H1 (cell line): Measurements from ENCODE around the gene CENPP. TPM values are rescaled to one million over a fixed set of nuclear protein-coding genes. Genes with fewer than 3 reads are reported as not detected.

Experiments used
- CTCF ChIA-PET: fragments of 300-600 bp; sonication (Branson Sonifier 250); formaldehyde crosslinking; loops from one replicate; lab custom pipeline; 2021; ENCODE audit not compliant: partially characterized antibody; lab: Charles Lee
- POLR2A ChIA-PET: fragments of 300-600 bp; sonication (Branson Sonifier 250); formaldehyde crosslinking; loops from one replicate; lab custom pipeline; 2021; ENCODE audit warnings: inconsistent platforms; ENCODE audit not compliant: partially characterized antibody; lab: Charles Lee
- DNase-seq, 2 experiments: peaks; one replicate each; pipeline versions ENCODE4 v3.0.0 to v3.0.0-alpha.2; 2010 to 2022; ENCODE audit warnings: low spot score in 2 of 2, low read depth in 1 of 2, mixed read lengths in 1 of 2
- FAIRE-seq: peaks from 2 replicates; lab custom pipeline; 2011; peaks lifted over from hg19 to GRCh38; lab: Jason Lieb, UNC
- H2AFZ ChIP-seq: 2 replicates; pipeline ENCODE4 v1.8.1; 2012; ENCODE audit warnings: low read length, inconsistent platforms
- H2AK5ac ChIP-seq: 2 replicates; pipeline ENCODE4 v1.6.1; 2013; ENCODE audit warnings: low read depth, low read length
- H2BK120ac ChIP-seq: replicated peaks from 2 replicates; pipeline ENCODE3; 2013; ENCODE audit warnings: low read depth, low read length, inconsistent platforms
- H2BK12ac ChIP-seq: 2 replicates; pipeline ENCODE4 v1.6.1; 2013; ENCODE audit warnings: low read depth, low read length
- H2BK15ac ChIP-seq: 2 replicates; pipeline ENCODE4 v1.6.1; 2013; ENCODE audit warnings: low read length
- H2BK20ac ChIP-seq: 2 replicates; pipeline ENCODE4 v1.6.1; 2013; ENCODE audit warnings: low read length
- H2BK5ac ChIP-seq: 2 replicates; pipeline ENCODE4 v1.6.1; 2013; ENCODE audit warnings: low read depth, low read length
- H3K14ac ChIP-seq: 2 replicates; pipeline ENCODE4 v1.6.1; 2013; ENCODE audit warnings: inconsistent platforms; ENCODE audit not compliant: insufficient read length
- H3K18ac ChIP-seq: 2 replicates; pipeline ENCODE4 v1.6.1; 2013; ENCODE audit warnings: low read length; ENCODE audit errors: extremely low read depth
- H3K23ac ChIP-seq: 2 replicates; pipeline ENCODE4 v1.6.1; 2013; ENCODE audit warnings: inconsistent platforms; ENCODE audit not compliant: insufficient read length
- H3K23me2 ChIP-seq: 2 replicates; pipeline ENCODE4 v1.6.1; 2013; ENCODE audit warnings: low read depth, low read length
- H3K27ac ChIP-seq: 2 replicates; pipeline ENCODE4 v1.6.1; 2011; ENCODE audit warnings: low read depth, low read length, inconsistent platforms
- H3K27me3 ChIP-seq, 4 experiments: replicated peaks in 1 of 4; 1 replicate in 1 of 4; 2 replicates in 3 of 4; pipeline versions ENCODE4 v1.6.1 to v1.8.1; 2011 to 2013; ENCODE audit warnings: low read length in 3 of 4, mild to moderate bottlenecking in 3 of 4, inconsistent platforms in 2 of 4, mixed read lengths in 2 of 4, moderate library complexity in 1 of 4; ENCODE audit not compliant: control insufficient read depth in 3 of 4, insufficient read depth in 3 of 4; ENCODE audit errors: extremely low read depth in 1 of 4
- H3K36me3 ChIP-seq, 4 experiments: 2 replicates each; pipeline versions ENCODE4 v1.6.1 to v1.8.1; 2011 to 2013; ENCODE audit warnings: mild to moderate bottlenecking in 4 of 4, low read length in 3 of 4, moderate library complexity in 2 of 4, control low read depth in 1 of 4, inconsistent platforms in 1 of 4; ENCODE audit not compliant: insufficient read depth in 4 of 4, control insufficient read depth in 2 of 4
- H3K4ac ChIP-seq: replicated peaks from 2 replicates; pipeline ENCODE3; 2013; ENCODE audit warnings: low read length, low read depth, mixed read lengths, inconsistent platforms; ENCODE audit not compliant: insufficient read length
- H3K4me1 ChIP-seq, 4 experiments: replicated peaks in 1 of 4; 1 replicate in 1 of 4; 2 replicates in 3 of 4; pipeline versions ENCODE4 v1.6.1 to v1.8.1; 2011 to 2013; ENCODE audit warnings: low read length in 3 of 4, inconsistent platforms in 2 of 4, mixed read lengths in 1 of 4; ENCODE audit not compliant: insufficient read depth in 4 of 4, control insufficient read depth in 3 of 4
- H3K4me2 ChIP-seq, 2 experiments: 2 replicates each; pipeline versions ENCODE4 v1.6.1 to v1.8.1; 2011 to 2013; ENCODE audit warnings: low read depth in 2 of 2, low read length in 2 of 2, control low read depth in 1 of 2, inconsistent platforms in 1 of 2, mild to moderate bottlenecking in 1 of 2; ENCODE audit not compliant: insufficient read depth in 1 of 2
- H3K4me3 ChIP-seq, 4 experiments: fragments of 200-600, 300-600 bp in 1 of 4; sonication (generic), shearing (Covaris generic), sonication (Bioruptor Twin) in 1 of 4; 2 replicates each; pipeline versions ENCODE4 v1.5.1 to v1.8.1; 2011 to 2016; ENCODE audit warnings: low read length in 4 of 4, low read depth in 3 of 4, control low read depth in 2 of 4, inconsistent platforms in 2 of 4, mild to moderate bottlenecking in 2 of 4, mixed read lengths in 1 of 4, moderate library complexity in 1 of 4; ENCODE audit not compliant: insufficient read depth in 2 of 4; ENCODE audit errors: extremely low read depth in 1 of 4
- H3K56ac ChIP-seq: replicated peaks from 2 replicates; pipeline ENCODE3; 2013; ENCODE audit warnings: low read depth, mild to moderate bottlenecking, mixed read lengths, low read length, inconsistent platforms; ENCODE audit not compliant: insufficient read length
- H3K79me1 ChIP-seq: 2 replicates; pipeline ENCODE4 v1.6.1; 2013; ENCODE audit warnings: low read depth, low read length, control low read depth
- H3K79me2 ChIP-seq, 2 experiments: 2 replicates each; pipeline versions ENCODE4 v1.6.1 to v1.8.1; 2012 to 2013; ENCODE audit warnings: low read length in 2 of 2, mild to moderate bottlenecking in 2 of 2, inconsistent platforms in 1 of 2; ENCODE audit not compliant: insufficient read depth in 2 of 2, control insufficient read depth in 1 of 2
- H3K9ac ChIP-seq, 4 experiments: replicated peaks in 1 of 4; 1 replicate in 1 of 4; 2 replicates in 3 of 4; pipeline versions ENCODE4 v1.6.1 to v1.8.1; 2011 to 2013; ENCODE audit warnings: low read depth in 3 of 4, low read length in 3 of 4, control low read depth in 2 of 4, mild to moderate bottlenecking in 2 of 4, moderate library complexity in 2 of 4, inconsistent platforms in 1 of 4; ENCODE audit errors: extremely low read depth in 1 of 4
- H3K9me3 ChIP-seq, 2 experiments: 2 replicates each; pipeline versions ENCODE4 v1.6.1 to v1.8.1; 2012 to 2013; ENCODE audit warnings: mild to moderate bottlenecking in 2 of 2, moderate library complexity in 2 of 2, control low read depth in 1 of 2, inconsistent platforms in 1 of 2, low read depth in 1 of 2, low read length in 1 of 2, mixed read lengths in 1 of 2; ENCODE audit not compliant: insufficient read depth in 2 of 2
- H4K20me1 ChIP-seq, 2 experiments: replicated peaks in 1 of 2; 2 replicates each; pipeline versions ENCODE3 to v1.8.1; 2011 to 2013; ENCODE audit warnings: inconsistent platforms in 2 of 2, low read length in 2 of 2, mild to moderate bottlenecking in 1 of 2; ENCODE audit not compliant: insufficient read depth in 2 of 2, control insufficient read depth in 1 of 2
- H4K5ac ChIP-seq: 2 replicates; pipeline ENCODE4 v1.6.1; 2013; ENCODE audit warnings: low read length, low read depth, mixed read lengths, inconsistent platforms; ENCODE audit not compliant: insufficient read length
- H4K8ac ChIP-seq: 2 replicates; pipeline ENCODE4 v1.8.0; 2013; ENCODE audit warnings: mild to moderate bottlenecking, moderate library complexity, low read length, inconsistent platforms; ENCODE audit not compliant: insufficient read depth; ENCODE audit errors: extremely low read depth
- H4K91ac ChIP-seq: replicated peaks from 2 replicates; pipeline ENCODE3; 2013; ENCODE audit warnings: low read length, mixed read lengths, inconsistent platforms; ENCODE audit not compliant: insufficient read length
- CHD2 ChIP-seq: IDR thresholded peaks from 2 replicates; pipeline ENCODE4 v1.6.1; 2012; ENCODE audit warnings: low read length, improper control_type of control experiment
- HDAC2 ChIP-seq, 2 experiments: fragments of 300-600 bp in 1 of 2; sonication (generic) in 1 of 2; IDR thresholded peaks; 2 replicates each; pipeline ENCODE4 v1.6.1; 2011 to 2012; ENCODE audit warnings: low read depth in 2 of 2, low read length in 2 of 2, mild to moderate bottlenecking in 2 of 2, moderate library complexity in 2 of 2, borderline replicate concordance in 1 of 2, inconsistent platforms in 1 of 2
- POLR2A ChIP-seq, 2 experiments: IDR thresholded peaks; 1 replicate in 1 of 2; 2 replicates in 1 of 2; pipeline ENCODE4 v1.6.1; 2011; ENCODE audit warnings: low read depth in 2 of 2, low read length in 2 of 2, mild to moderate bottlenecking in 2 of 2; ENCODE audit errors: control extremely low read depth in 1 of 2
- SIX5 ChIP-seq: IDR thresholded peaks from 2 replicates; pipeline ENCODE4 v1.6.1; 2011; ENCODE audit warnings: mild to moderate bottlenecking, low read depth, low read length
- WGBS, 2 experiments: shearing (Covaris generic) in 1 of 2; methylation state at CpG; one replicate each; pipeline versions ENCODE4 v1.1.6 to v1.1.7; 2013 to 2015; ENCODE audit warnings: low lambda C conversion rate in 2 of 2, mixed read lengths in 2 of 2, inconsistent platforms in 1 of 2, low coverage in 1 of 2, missing lambda C conversion rate in 1 of 2; ENCODE audit not compliant: insufficient replicate concordance in 2 of 2, insufficient coverage in 1 of 2, insufficient read length in 1 of 2; ENCODE audit errors: extremely low coverage in 1 of 2, missing lambda C conversion rate in 1 of 2; 5-methylcytosine and 5-hydroxymethylcytosine counted together
- polyA plus RNA-seq, 7 experiments: library from polyadenylated mRNA; depleted of rRNA in 3 of 7; stranded (reverse) in 5 of 7; unstranded in 2 of 7; fragments of >200 nt in 5 of 7; fragments of 200-250 nt in 2 of 7; gene quantifications; 1 replicate in 5 of 7; 2 replicates in 1 of 7; 4 replicates in 1 of 7; pipeline versions ENCODE4 v1.2.1 to v1.2.3, GENCODE V29; 2011 to 2013; ENCODE audit warnings: missing spikeins in 2 of 7, mixed read lengths in 2 of 7
- total RNA-seq: library from RNA; stranded (reverse); fragmentation: NEBNext Ultra II Directional; extraction: Animal tissue kit (Norgen Biotek cat#: 25700); gene quantifications from 2 replicates; pipeline ENCODE4 v1.2.1, GENCODE V29; 2021

The CENPP gene
- total and polyA plus RNA-seq, 2 of the 8 experiments (the other 6 are each of a cell fraction or from before 2014, with no cell fraction given) = 2.7 to 10.8 TPM

DNA sequence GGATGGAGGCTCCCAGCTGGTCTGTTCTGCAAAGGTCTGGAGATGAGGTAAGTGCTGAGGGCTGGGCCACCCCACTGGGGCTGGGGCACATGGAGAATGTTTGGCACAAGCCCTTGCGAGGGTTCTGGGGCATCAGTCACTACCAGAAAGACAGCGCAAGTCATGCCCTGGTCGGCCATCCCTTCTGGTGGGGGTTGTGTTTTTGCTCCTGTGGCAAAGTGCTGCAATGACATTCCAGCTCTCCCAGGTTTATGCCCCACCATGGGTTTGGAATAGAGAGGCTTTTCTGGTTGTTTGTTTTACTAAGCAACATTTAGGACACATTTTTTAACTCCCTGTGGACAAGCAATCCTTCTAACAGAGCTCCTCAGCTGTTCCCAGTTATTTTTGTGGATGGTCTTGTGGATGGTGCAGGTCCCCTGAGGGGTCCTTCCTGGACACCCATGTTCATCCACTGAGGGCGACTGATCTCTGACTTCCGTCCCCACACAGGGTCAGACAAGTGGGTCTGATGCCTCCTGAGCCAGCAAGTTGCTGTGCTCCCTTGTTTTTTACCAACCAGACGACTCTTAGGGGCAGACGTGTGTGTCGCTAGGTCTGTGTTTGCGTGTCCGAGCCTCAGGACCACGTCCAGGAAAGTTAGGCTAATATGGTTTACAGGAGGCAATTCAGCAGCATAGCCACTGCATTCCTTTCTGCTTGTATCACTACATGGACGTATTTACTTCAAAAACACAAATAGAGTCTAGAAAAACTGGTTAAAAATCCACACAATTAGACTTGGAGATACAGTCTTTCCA is 274.9 kb downstream of the CENPP start:
- no peak overlapping the region for H3K4me2 ChIP-seq
- H2BK20ac ChIP-seq = no peak overlapping the region
- no peak overlapping the region for H3K18ac ChIP-seq
- no peaks in the 10 kb centered on the region for H3K36me3 ChIP-seq
- H3K23me2 ChIP-seq = no peaks in the 10 kb centered on the region
- no peak overlapping the region for H4K5ac ChIP-seq
- H4K91ac ChIP-seq = no peak overlapping the region
- no peak for FAIRE-seq
- POLR2A ChIA-PET = no interaction called here
- H3K4me1 ChIP-seq = no peaks in the 10 kb centered on the region
- H3K27me3 ChIP-seq = 0 out of 7 replicates have a peak, but pooled peaks cover 0 to 2% (median 0%) of the 10 kb centered on the region in 4 experiments
- H3K27ac ChIP-seq = no peak overlapping the region
- no peak overlapping the region for H2BK5ac ChIP-seq
- H3K56ac ChIP-seq = no peak overlapping the region
- no peak overlapping the region for H4K8ac ChIP-seq
- no peak overlapping the region for H3K4me3 ChIP-seq
- H2AFZ ChIP-seq = no peak overlapping the region
- TF ChIP-seq POLR2A (IDR thresholded peaks at IDR 0.05; ENCODE audit: control extremely low read depth in 1 of 2, low read depth in 2 of 2, low read length in 2 of 2) = no peak
- TF ChIP-seq SIX5 = no peak
- TF ChIP-seq CHD2 = no peak
- no peak for TF ChIP-seq HDAC2 (IDR thresholded peaks at IDR 0.05; ENCODE audit: borderline replicate concordance in 1 of 2, low read depth in 2 of 2, low read length in 2 of 2)
- H2BK15ac ChIP-seq = no peak overlapping the region
- no peak overlapping the region for H2AK5ac ChIP-seq
- no peak overlapping the region for H3K14ac ChIP-seq
- no peak overlapping the region for H2BK12ac ChIP-seq
- no peaks in the 10 kb centered on the region for H4K20me1 ChIP-seq
- H3K9me3 ChIP-seq = peaks cover 0 to 7% of the 10 kb centered on the region in 2 experiments; a peak in 1 of 4 replicates
- WGBS, 2 experiments = 86% methylated on average over 12 of the region's 12 CpGs; no CpG with 5 or more reads in 1 of the 2 experiments
- no peak overlapping the region for H3K9ac ChIP-seq
- H3K79me1 ChIP-seq = no peaks in the 10 kb centered on the region
- no peak for DNase-seq
- no peak overlapping the region for H3K4ac ChIP-seq
- no peak overlapping the region for H2BK120ac ChIP-seq
- no peaks in the 10 kb centered on the region for H3K79me2 ChIP-seq
- H3K23ac ChIP-seq = no peak overlapping the region
- CTCF ChIA-PET = interaction anchor here (0.7 kb wide), 2 partner anchors 56 to 132 kb away, joined by 3 to 4 read pairs; no protein-coding TSS in a partner anchor
